Transverse colon (tissue), 4 donors: ENCODE results near the gene BLOC1S3. TPM values are rescaled to one million over a fixed set of nuclear protein-coding genes. Genes with fewer than 3 reads are reported as not detected.

Source experiments
- DNase-seq: peaks from one replicate; pipeline ENCODE4 v3.0.0-alpha.2; 2019
- H3K27ac ChIP-seq, 4 donors: fragments of 200-600 bp; sonication (generic); 2 replicates each; pipeline ENCODE4 v1.5.1; 2016 to 2018; ENCODE audit warnings: inconsistent platforms in 4 of 4
- H3K27me3 ChIP-seq: fragments of 200-600 bp; sonication (generic); 2 replicates; pipeline ENCODE4 v1.5.1; 2017; ENCODE audit warnings: inconsistent platforms
- H3K36me3 ChIP-seq, 4 donors: fragments of 200-600 bp; sonication (generic); 2 replicates each; pipeline ENCODE4 v1.5.1; 2017 to 2019; ENCODE audit warnings: inconsistent platforms in 4 of 4
- H3K4me1 ChIP-seq, 4 donors: fragments of 200-600 bp; sonication (generic); 2 replicates each; pipeline ENCODE4 v1.5.1; 2017 to 2020; ENCODE audit warnings: inconsistent platforms in 4 of 4
- H3K4me3 ChIP-seq, 4 donors: fragments of 200-600 bp; sonication (generic); 1 replicate in 1 of 4; 2 replicates in 3 of 4; pipeline versions ENCODE4 v1.5.1 to v1.6.1; 2017 to 2019; ENCODE audit warnings: inconsistent platforms in 4 of 4
- H3K9me3 ChIP-seq, 2 donors: fragments of 200-600 bp; sonication (generic); 2 replicates each; pipeline ENCODE4 v1.5.1; 2017 to 2019; ENCODE audit warnings: inconsistent platforms in 2 of 2
- EP300 ChIP-seq: sonication (generic); formaldehyde crosslinking; IDR thresholded peaks from one replicate; pipeline ENCODE4 v1.6.1; 2017; ENCODE audit warnings: antibody characterized with exemption, low read depth
- POLR2A ChIP-seq: fragments of 450-650 bp; IDR thresholded peaks from one replicate; pipeline ENCODE4 v1.6.1; 2016; ENCODE audit warnings: antibody characterized with exemption, mild to moderate bottlenecking, moderate library complexity
- POLR2AphosphoS5 ChIP-seq, 3 donors: sonication (generic); formaldehyde crosslinking; IDR thresholded peaks; one replicate each; pipeline ENCODE4 v1.6.1; 2016; ENCODE audit warnings: antibody characterized with exemption in 3 of 3
- WGBS, 2 donors: methylation state at CpG; one replicate each; pipeline ENCODE4 v1.1.5; 2018; ENCODE audit warnings: low coverage in 1 of 2; 5-methylcytosine and 5-hydroxymethylcytosine counted together
- in situ Hi-C, 4 donors: fragments of 200-750 bp; cut with MboI; loops; one replicate each; pipeline versions ENCODE4 v1.15.0 to v1.15.1; 2017; ENCODE audit warnings: low sequenced_read_pairs in 3 of 4, low pct_ligation_motif_present in 1 of 4, low pct_unique_long_range_greater_than_20kb in 1 of 4
- intact Hi-C: fragments of 100-400 bp; cut with DNase I; formaldehyde crosslinking; loops from one replicate; pipeline ENCODE4 v1.15.1; 2023; ENCODE audit warnings: low total_unique reads
- total RNA-seq, 4 donors: library from RNA; depleted of rRNA; stranded (reverse); fragments of >200 nt; gene quantifications; one replicate each; pipeline ENCODE4 v1.1.0, GENCODE V29; 2016
- TF ChIP-seq, protein P1 (sequence below), 5 experiments: fragments of 200-600 bp in 3 of 5; fragments of 450-650 bp in 2 of 5; sonication (generic) in 3 of 5; IDR thresholded peaks; 1 replicate in 2 of 5; 2 replicates in 3 of 5; pipeline ENCODE4 v1.5.1; 2016 to 2017; ENCODE audit warnings: antibody characterized with exemption in 5 of 5, inconsistent platforms in 3 of 5, mild to moderate bottlenecking in 2 of 5, moderate library complexity in 1 of 5

The BLOC1S3 gene
- total RNA-seq, 4 donors from 2014 or later, result 5.0 to 10.3 (median 9.2) TPM

DNA sequence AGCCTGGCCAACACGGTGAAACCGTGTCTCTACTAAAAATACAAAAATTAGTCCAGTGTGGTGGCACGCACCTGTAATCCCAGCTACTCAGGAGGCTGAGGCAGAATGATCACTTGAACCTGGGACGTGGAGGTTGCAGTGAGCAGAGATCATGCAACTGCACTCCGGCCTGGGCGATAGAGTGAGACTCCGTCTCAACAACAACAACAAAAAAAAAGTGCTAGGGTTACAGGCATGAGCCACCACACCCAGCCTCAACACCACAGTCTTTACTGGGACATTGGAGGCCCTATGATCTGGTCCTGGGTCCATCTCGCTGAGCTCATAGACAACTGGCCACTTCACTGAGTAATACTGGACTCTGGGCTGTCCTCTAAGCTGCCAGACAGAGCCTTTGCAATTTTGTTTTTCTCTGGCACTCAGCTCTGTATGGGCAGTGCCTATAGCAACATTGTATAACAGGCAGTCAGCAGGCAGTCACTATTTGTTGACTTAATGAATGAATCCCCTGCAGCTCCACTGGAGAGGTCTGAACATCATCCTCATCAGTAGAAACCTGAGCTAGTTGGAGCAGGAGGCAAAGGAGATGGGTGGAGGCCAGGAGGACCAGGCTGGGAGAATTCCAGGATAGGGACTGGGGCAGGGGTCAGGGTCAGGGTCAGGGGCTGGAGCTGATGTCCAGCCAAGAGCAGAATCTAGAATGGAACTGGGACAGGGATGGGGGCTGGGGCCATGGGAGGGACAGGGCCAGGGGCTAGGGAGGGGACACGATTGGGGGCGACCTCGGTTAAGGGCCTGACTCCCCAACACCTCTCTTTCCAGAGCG lies 8.1 kb downstream of the BLOC1S3 start:
- in situ Hi-C loops, result no loop called here
- intact Hi-C loops, result no loop called here
- Histone ChIP-seq H3K4me3 (no peak overlapping the region), H3K36me3 (no peaks in the 10 kb centered on the region), H3K27me3 (no peaks in the 10 kb centered on the region), H3K4me1 (no peaks in the 10 kb centered on the region), H3K9me3 (no peaks in the 10 kb centered on the region), H3K27ac (no peak overlapping the region)
- TF ChIP-seq EP300, result no peak
- TF ChIP-seq, protein P1, sequence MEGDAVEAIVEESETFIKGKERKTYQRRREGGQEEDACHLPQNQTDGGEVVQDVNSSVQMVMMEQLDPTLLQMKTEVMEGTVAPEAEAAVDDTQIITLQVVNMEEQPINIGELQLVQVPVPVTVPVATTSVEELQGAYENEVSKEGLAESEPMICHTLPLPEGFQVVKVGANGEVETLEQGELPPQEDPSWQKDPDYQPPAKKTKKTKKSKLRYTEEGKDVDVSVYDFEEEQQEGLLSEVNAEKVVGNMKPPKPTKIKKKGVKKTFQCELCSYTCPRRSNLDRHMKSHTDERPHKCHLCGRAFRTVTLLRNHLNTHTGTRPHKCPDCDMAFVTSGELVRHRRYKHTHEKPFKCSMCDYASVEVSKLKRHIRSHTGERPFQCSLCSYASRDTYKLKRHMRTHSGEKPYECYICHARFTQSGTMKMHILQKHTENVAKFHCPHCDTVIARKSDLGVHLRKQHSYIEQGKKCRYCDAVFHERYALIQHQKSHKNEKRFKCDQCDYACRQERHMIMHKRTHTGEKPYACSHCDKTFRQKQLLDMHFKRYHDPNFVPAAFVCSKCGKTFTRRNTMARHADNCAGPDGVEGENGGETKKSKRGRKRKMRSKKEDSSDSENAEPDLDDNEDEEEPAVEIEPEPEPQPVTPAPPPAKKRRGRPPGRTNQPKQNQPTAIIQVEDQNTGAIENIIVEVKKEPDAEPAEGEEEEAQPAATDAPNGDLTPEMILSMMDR (IDR thresholded peaks at IDR 0.05), result no peak
- no peak for TF ChIP-seq POLR2AphosphoS5 (IDR thresholded peaks at IDR 0.05)
- TF ChIP-seq POLR2A, result no peak
- no peak for DNase-seq
- WGBS, 2 donors, result 91 to 94% methylated on average over 3 to 12 of the region's 12 CpGs

DNA sequence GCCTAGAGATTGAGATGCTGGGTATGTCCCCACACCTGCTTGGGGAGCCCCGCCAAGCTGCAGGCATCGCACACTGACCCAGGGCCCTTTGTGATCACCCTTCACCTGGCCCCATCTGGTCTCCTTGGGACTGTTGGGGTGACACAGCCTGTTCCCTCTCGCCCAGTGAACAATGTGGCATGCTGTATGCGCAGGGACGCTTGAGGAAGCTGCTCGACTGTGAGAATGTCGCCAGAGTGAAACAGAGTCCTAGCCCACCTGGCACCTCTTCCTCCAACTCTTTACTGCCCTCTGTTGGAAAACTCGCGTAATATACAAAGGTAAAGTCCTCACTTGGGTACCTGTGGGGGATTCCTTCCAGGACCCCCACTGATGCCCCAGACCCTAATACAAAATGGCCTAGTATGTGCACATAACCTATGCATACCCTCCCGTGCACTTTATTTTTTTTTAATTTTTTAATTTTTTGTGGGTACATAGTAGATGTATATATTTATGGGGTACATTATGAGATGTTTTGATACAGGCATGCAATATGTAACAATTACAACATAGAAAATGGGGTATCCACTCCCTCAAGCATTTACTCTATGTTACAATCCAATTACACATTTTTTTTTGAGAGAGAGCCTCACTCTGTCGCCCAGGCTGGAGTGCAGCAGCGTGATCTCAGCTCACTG lies 9.0 kb downstream of the BLOC1S3 start:
- Histone ChIP-seq H3K9me3 (no peaks in the 10 kb centered on the region), H3K27ac (no peak overlapping the region), H3K4me1 (no peaks in the 10 kb centered on the region), H3K36me3 (no peaks in the 10 kb centered on the region), H3K4me3 (no peak overlapping the region), H3K27me3 (no peaks in the 10 kb centered on the region)
- intact Hi-C loops, result no loop called here
- TF ChIP-seq EP300, result no peak
- TF ChIP-seq, protein P1 (IDR thresholded peaks at IDR 0.05), result peak; percentile 46 to 55 (median 50)
- DNase-seq, result no peak
- 44 to 51% methylated on average over 5 to 12 of the region's 12 CpGs for WGBS, 2 donors
- in situ Hi-C loops, result no loop called here

DNA sequence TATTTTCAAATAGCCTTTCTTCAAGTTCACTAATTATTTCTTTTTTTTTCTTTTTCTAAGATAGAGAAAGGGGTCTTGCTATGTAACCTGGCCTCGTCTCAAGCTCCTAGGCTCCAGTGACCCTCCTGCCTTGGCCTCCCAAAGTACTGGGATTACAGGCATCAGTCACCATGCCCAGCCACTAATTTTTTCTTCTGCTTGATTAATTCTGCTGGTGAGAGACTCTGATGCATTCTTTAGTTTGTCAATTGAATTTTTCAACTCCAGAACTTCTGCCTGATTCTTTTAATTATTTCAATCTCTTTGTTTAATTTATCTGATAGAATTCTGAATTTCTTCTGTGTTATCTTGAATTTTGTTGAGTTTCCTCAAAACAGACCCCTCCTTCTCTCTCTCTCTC lies 11.4 kb downstream of the BLOC1S3 start:
- Histone ChIP-seq H3K27me3 (no peaks in the 10 kb centered on the region), H3K4me1 (no peaks in the 10 kb centered on the region)

DNA sequence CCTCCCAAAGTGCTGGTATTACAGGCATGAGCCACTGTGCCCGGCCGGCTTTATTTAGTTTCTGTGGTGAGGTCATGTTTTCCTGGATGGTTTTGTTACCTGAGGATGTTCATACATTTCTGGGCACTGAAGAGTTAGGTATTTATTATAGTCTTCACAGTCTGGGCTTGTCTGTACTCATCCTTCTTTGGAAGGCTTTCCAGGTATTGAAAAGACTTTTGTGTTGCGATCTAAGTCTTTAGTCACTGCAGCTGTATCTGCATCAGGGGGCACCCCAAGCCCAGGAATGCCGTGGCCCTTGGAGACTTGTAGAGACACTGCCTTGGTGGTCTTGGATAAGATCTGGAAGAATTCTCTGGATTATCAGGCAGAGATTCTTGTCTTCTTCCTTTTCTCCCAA lies 12.8 kb downstream of the BLOC1S3 start:
- H3K9me3 ChIP-seq, result no peaks in the 10 kb centered on the region
- in situ Hi-C loops, result no loop called here
- intact Hi-C loops, result no loop called here
- DNase-seq, result no peak
- no peaks in the 10 kb centered on the region for H3K27me3 ChIP-seq
- WGBS, 2 donors, result 91% methylated on average over 4 of the region's 4 CpGs; no CpG with 5 or more reads in 1 of the 2 donors
- H3K27ac ChIP-seq, result no peak overlapping the region
- H3K4me1 ChIP-seq, result no peaks in the 10 kb centered on the region
- H3K36me3 ChIP-seq, result no peaks in the 10 kb centered on the region
- no peak overlapping the region for H3K4me3 ChIP-seq
- TF ChIP-seq EP300 (no peak), POLR2AphosphoS5 (IDR thresholded peaks at IDR 0.05) (no peak), POLR2A (no peak)
- TF ChIP-seq, protein P1 (IDR thresholded peaks at IDR 0.05), result no peak

More for the DNA sequence above, 11.4 kb downstream of the BLOC1S3 start:
- Histone ChIP-seq H3K36me3 (no peaks in the 10 kb centered on the region), H3K4me3 (no peak overlapping the region), H3K27ac (no peak overlapping the region), H3K9me3 (no peaks in the 10 kb centered on the region)
- DNase-seq, result no peak
- WGBS, 2 donors, result 76% methylated on average over 1 of the region's 1 CpG; no CpG with 5 or more reads in 1 of the 2 donors
- in situ Hi-C loops, result no loop called here
- intact Hi-C loops, result no loop called here
- TF ChIP-seq POLR2A (no peak), EP300 (no peak), POLR2AphosphoS5 (IDR thresholded peaks at IDR 0.05) (no peak)
- TF ChIP-seq, protein P1 (IDR thresholded peaks at IDR 0.05), result no peak
